Testis (tissue), 2 donors: ENCODE results near the gene DDR2.

Source experiments
- POLR2A ChIP-seq: fragments of 450-650 bp; IDR thresholded peaks from one replicate; pipeline ENCODE4 v1.6.1; 2017; ENCODE audit warnings: antibody characterized with exemption, mild to moderate bottlenecking, moderate library complexity
- TF ChIP-seq, protein P1 (sequence below), 3 experiments: fragments of 450-650 bp in 2 of 3; fragments of 200-600 bp in 1 of 3; sonication (generic) in 1 of 3; IDR thresholded peaks; one replicate each; pipeline ENCODE4 v1.5.1; 2016 to 2019; ENCODE audit warnings: antibody characterized with exemption in 3 of 3, mild to moderate bottlenecking in 2 of 3, moderate library complexity in 1 of 3

DNA sequence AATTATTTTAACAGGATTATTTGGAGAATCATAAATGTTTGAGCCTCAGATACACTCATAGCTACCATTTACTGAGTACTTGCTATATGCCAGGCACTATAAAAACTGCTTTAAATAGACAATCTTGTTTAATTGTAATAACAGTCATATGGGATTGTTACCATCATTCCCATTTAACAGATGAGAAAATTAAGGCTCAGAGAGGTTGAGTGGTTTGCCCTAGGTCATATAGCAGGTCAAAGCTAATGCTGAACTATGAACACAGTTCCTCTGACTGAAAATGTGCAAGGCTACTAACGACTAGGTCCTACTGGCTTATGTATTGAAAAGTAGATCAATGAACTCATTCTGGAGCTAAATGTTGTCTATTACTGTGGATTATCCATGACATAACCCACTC is 63.4 kb downstream of the DDR2 start:
- TF ChIP-seq, protein P1, sequence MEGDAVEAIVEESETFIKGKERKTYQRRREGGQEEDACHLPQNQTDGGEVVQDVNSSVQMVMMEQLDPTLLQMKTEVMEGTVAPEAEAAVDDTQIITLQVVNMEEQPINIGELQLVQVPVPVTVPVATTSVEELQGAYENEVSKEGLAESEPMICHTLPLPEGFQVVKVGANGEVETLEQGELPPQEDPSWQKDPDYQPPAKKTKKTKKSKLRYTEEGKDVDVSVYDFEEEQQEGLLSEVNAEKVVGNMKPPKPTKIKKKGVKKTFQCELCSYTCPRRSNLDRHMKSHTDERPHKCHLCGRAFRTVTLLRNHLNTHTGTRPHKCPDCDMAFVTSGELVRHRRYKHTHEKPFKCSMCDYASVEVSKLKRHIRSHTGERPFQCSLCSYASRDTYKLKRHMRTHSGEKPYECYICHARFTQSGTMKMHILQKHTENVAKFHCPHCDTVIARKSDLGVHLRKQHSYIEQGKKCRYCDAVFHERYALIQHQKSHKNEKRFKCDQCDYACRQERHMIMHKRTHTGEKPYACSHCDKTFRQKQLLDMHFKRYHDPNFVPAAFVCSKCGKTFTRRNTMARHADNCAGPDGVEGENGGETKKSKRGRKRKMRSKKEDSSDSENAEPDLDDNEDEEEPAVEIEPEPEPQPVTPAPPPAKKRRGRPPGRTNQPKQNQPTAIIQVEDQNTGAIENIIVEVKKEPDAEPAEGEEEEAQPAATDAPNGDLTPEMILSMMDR (IDR thresholded peaks at IDR 0.05), result no peak
- TF ChIP-seq POLR2A, result no peak
